NCI-H2171 (cell line): Measurements from ENCODE around the gene MED22.
"Not testable (repeated sequence)": the region's sequence is repeated elsewhere in the genome, so short reads cannot be mapped to it uniquely, and the experiment has no call there.

Experiments
- DNase-seq: peaks from one replicate; lab custom pipeline; 2025; lab: John Stamatoyannopoulos, UW

The MED22 gene

DNA sequence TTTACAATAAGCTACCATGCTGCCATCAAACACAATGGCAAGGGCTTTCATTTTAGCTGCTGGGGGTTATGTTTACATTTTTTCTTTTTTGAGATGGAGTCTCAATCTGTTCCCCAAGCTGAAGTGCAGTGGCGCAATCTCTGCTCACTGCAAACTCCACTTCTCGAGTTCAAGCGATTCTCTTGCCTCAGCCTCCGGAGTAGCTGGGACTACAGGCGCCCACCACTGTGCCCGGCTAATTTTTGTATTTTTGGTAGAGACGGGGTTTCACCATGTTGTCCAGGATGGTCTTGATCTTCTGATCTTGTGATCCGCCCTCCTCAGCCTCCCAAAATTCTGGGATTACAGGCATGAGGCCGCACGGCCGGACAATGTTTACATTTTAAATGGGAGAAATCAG lies 13.0 kb downstream of the MED22 start:
- DNase-seq: not testable (repeated sequence)

DNA sequence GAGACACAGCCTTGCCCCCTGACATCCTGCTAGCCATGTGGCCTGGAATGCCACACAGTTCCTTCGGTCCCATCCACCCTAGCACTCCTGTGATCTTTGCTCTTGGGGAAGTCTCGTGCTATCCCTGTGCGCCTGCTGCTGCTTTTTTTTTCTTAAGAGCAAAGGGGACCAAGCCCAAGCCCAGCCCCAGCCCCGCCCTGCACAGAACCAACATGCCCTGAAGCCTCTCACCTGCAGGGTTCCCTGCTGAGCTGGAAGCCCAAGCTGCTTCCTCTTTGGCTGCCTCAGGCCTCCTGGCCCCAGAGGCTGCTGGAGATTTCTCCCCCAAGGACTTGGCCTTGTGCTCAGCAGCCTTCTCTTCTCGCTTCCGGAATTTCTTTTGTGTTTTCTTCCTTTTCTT lies 13.8 kb downstream of the MED22 start:
- no peak for DNase-seq

GRCh38 chr9:133333566-133333965 lies 14.4 kb downstream of the MED22 start:
- DNase-seq: no peak

DNA sequence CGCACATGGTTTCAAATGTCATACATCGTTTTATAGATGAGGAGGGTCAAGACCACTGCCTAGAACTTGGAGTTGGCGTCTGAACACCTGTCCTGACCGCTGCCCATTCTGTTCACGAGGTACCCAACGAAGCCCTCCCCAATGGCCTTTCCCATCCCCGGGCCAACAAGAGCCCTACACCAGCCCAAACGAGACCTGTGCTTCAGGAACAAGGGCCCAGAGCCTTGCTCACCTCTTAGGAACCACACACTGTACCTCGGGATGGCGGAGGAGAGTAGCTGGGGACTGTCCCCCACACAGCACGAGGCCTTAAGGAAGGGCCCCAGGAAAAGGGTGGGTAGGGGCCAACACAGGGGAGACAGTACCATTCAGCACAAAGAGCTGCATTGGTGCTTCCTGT lies 14.9 kb downstream of the MED22 start:
- DNase-seq: no peak

- DNase-seq: no peak
These were observed 15.6 kb downstream of the MED22 start for GRCh38 chr9:133332381-133332730.

DNA sequence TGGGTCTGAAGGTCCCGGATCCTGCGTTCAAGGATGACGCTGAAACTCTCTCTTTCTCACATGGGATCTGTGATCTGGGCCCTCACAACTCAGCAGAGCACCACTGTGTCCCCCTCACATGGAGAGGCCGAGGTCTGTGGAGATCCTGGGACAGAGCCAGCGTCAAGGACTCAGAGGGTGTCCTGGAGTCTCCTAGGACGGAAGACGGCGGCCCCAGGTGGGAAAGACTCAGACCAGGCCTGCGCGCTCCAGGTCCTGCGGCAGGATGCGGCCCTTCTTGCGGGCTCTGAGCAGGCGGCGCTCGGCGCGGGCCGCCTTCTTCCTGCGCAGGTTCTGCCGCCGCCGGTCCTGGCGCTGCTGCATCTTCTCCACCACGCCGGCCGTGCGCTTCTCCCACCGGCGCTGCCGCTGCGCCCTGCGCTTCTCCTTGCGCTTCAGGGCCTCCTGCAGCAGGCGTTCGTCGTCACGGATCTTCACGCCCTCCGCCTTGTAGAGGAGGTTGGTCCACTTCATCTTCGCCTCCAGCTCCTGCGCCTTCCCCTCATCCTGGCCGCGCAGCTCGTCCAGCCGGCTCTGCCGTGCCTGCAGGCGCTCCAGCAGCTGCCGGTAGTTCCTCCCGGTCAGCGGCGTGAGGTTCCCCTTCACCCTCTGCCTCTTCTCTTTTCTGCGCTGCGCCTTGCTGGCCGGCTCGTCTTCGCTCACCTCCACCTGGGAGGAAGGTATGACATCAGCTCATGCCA lies 16.1 kb downstream of the MED22 start:
- no peak for DNase-seq

- DNase-seq: no peak
These were observed 16.7 kb downstream of the MED22 start for GRCh38 chr9:133331221-133331620.

DNA sequence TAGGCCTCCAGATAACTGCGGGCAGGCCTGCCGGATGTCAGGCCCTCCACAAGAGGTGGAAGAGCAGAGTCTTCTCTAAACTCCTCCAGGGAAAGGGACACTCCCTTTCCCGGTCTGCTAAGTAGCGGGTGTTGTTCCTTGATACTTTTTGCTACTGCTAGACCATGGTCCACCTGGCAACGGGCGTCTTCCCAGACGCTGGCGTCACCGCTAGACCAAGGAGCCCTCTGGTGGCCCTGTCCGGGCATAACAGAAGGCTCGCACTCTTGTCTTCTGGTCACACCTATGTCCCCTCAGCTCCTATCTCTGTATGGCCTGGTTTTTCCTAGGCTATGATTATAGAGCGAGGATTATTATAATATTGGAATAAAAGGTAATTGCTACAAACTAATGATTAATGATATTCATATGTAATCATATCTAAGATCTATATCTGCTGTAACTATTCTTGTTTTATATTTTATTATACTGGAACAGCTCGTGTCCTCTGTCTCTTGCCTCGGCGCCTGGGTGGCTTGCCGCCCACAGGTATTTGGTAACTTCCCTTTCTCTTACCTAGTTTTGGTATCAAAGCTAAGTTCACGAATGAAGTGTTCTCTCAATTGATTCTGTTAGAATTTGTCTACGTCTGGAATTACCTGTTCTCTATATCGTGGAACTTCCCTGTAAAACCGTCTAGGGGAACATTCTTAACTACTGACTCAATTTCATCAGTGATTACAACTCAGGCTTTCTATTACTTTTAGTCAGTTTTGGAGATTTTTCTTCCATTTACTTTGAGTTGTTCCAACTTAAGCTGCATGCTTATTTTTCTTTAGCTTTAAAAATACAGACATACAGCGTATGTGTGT lies 18.4 kb downstream of the MED22 start:
- not testable (repeated sequence) for DNase-seq

DNA sequence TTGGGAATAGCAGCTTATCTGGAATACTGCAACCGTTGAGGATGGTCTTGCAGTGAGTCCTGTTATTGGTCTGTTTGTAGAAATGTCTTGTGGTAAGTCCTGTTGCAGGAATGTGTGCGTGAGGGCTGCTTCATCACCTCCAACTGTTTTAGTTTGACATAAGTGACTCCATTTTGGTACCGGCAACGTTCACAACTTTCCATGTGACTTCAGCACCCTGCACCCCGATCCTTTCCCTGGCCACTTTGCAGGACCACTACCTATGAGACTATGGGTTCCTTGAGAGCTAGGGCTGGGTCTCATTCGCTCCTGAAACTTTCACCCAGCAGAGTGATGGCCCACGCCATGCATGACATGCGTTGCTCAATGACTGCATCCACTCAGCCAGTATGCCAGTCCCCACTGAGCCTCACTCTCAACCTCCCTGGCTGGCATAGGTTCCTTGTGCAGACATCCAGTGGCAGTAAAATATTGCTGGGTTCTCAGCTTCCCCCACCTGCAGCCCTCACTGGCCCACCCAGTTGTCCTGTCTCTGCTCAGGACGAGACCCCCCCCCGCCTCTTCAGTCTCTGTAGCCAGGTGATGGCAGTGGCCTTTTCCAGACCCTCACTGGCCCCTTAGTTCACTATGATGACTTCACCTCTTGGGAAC lies 20.0 kb downstream of the MED22 start:
- DNase-seq: no peak

- not testable (repeated sequence) for DNase-seq
These were observed 20.9 kb downstream of the MED22 start for GRCh38 chr9:133327021-133327420.

GRCh38 chr9:133323991-133324703 lies 23.8 kb downstream of the MED22 start:
- DNase-seq: no peak

DNA sequence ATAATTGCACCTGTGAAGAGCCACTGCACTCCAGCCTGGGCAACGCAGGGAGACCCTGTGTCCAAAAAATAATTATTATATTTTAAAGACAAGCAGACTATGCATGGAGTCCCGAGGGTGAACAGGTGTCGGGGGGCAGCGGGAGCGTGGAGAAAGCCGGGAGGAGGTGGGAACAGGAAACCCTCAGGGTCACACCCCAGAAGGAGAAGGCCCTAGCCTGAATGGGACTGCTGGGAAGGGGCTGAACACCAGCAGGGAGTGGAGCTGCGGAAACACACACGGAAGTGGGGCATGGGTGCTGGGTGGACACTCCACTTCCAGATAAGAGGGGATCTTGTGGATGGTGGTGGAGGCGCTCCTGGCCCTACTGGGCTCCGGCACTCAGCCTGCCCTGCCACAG lies 24.7 kb downstream of the MED22 start:
- no peak for DNase-seq

- no peak for DNase-seq
These were observed 25.2 kb downstream of the MED22 start for GRCh38 chr9:133322701-133323100.

DNA sequence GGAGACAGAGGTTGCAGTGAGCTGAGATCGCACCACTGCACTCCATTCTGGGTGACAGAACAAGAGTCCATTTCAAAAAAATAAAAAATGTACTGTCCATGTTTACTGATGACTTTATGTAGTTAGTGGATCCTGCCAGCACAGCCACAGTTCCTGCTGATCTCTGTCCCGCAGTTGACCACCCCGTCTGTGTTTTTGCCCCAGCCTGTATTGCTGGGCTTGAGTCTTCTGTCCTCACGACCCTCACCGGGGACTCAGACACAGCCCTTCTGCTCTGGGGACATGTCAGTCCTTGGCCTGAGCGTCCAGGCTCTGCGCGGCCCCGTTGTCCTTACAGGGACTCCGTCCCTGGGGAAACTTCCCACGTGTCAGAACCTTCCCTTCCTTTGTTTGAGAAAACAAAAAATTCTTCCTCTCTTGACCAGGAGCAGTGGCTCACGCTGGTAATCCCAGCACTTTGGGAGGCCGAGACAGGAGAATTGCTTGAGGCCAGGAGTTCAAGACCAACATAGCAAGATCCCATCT lies 26.5 kb downstream of the MED22 start:
- no peak for DNase-seq

DNA sequence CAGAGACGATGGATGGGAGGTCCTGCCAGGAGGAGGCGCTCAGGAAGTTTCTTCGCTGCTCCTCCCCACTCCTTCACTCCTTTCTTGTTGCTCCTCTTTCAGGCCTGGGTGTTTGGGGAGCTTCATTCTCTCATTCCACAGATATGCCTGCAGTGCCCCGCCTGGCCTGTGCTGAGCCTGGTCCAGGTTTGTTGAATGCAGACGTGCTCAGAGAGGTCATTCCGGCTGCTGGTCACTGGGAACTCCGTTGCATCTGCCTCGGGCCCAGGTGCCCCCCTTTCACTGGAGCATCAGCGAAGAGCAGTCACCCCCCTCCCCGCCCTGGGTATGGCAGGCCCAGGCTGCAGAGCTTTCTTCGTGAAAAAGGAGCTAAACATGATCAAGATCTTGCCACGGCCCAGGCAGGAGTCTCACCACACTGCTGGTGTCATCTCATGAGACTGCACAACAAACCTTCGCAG lies 27.5 kb downstream of the MED22 start:
- DNase-seq: no peak

DNA sequence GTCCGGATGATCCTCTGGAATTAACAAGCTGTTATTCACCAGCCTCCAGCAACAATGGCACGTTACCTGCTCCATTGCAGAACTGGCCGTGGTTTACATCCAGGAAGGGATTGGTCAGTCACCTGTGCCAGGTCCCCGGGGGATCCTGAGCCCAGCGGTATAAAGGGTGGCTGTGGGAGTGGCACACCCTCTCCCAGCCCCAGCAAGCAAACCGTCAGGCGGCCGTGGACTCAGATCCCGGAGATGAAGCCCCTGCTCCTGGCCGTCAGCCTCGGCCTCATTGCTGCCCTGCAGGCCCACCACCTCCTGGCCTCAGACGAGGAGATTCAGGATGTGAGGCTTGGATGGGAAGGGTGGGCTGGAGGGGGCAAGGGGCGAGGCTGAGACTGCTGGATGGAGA lies 30.4 kb downstream of the MED22 start:
- DNase-seq: not testable (repeated sequence)

- DNase-seq: no peak
These were observed 31.9 kb downstream of the MED22 start for GRCh38 chr9:133315997-133316396.

GRCh38 chr9:133309608-133310007 lies 38.3 kb downstream of the MED22 start:
- DNase-seq: no peak

GRCh38 chr9:133307301-133307700 lies 40.6 kb downstream of the MED22 start:
- no peak for DNase-seq

DNA sequence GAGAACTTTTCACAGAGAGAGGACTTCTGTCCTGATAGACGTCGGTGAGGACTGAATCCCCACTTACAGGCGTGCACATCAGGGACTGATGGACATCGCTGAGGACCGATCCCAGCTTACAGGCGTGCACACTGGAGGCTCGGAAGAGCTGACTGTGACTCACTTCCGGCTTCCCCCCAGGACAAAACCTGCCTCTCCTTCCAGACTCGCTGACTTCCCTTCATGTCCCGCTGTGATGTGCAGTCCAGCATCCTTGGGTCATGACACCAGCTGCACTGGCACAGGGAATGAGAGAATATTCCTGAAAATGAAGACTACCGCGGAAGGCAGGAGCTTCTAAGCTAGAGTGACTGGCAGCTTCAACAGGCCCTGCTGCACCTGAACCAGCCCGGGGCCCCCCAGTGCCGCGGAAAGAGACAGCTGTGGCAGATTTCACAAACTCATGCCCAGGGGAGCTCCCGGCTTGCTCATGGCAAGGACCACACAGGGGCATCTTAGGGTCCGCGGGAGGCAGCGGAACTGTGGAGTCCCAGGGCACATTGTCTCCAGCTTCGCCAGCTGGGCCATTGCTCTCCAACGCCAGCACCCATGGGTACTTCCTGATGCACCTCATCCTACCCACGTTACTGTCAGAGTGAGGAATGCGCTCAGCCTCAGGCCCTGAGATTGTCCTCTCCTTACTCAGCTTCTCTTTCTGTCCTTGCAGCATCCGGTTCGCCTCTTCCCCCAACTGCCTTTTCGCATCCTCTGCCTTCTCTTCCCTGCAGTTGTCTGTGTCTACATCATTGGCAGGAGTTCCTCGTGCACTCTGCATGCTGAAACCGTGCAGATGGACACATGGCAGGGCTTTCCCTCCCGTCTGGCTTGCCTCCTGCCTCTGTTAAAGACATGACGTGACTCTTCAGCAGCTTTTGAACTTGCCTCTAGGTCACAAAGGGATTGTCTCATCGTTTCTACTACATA lies 41.4 kb downstream of the MED22 start:
- no peak for DNase-seq

DNA sequence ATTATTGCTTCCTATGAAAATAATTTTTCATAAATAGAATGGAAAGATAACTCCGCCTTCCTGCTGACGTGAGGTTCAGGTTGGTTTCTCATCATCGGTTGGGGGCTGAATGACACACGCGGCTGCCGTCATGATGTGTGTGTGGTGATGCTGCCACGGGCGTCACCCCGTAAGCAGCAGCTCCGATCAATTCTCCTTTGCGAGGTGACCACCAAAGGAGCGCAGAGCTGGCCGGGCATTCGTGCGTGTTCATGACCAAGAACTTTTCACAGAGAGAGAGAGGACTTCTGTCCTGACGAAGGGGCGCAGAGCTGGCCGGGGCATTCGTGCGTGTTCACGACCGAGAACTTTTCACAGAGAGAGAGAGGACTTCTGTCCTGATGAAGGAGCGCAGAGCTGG lies 42.2 kb downstream of the MED22 start:
- DNase-seq: no peak
